IMR-90 (cell line): ENCODE results near the gene TAL1. TPM values are rescaled to one million over a fixed set of nuclear protein-coding genes. Genes with fewer than 3 reads are reported as not detected.
A peak's percentile ranks its signal among the peaks of the same experiment; 100 is the strongest.

ENCODE experiments used
- ATAC-seq: fragments of 200-7000 bp; cut with Tn5 transposase; 2 replicates; pipeline ENCODE4 v1.9.1; 2020; ENCODE audit warnings: low read depth, mild to moderate bottlenecking, moderate library complexity
- BruUV-seq: library from RNA; stranded (reverse); fragments of 400-500 nt; replicated peaks from 2 replicates; lab custom pipeline; 2021; lab: Mats Ljungman, UMichigan
- CTCF ChIA-PET: fragments of 300-600 bp; formaldehyde crosslinking; extraction: SDS; loops from one replicate; lab custom pipeline; 2021; ENCODE audit warnings: antibody characterized with exemption; lab: Yijun Ruan, JAX
- POLR2A ChIA-PET: fragments of 300-600 bp; sonication (Branson Sonifier 250); formaldehyde crosslinking; loops from one replicate; lab custom pipeline; 2022; ENCODE audit warnings: antibody characterized with exemption; ENCODE audit not compliant: unreplicated experiment; lab: Charles Lee
- DNase-seq: peaks from one replicate; pipeline ENCODE4 v3.0.0; 2013
- H2AFZ ChIP-seq: replicated peaks from 2 replicates; pipeline ENCODE3; 2013; ENCODE audit warnings: low read length, mild to moderate bottlenecking; ENCODE audit not compliant: poor library complexity
- H2AK5ac ChIP-seq: 2 replicates; pipeline ENCODE4 v1.6.1; 2013; ENCODE audit warnings: low read depth, low read length, inconsistent platforms
- H2AK9ac ChIP-seq: replicated peaks from 2 replicates; pipeline ENCODE3; 2013; ENCODE audit warnings: mild to moderate bottlenecking, low read depth, low read length, moderate library complexity; ENCODE audit not compliant: poor library complexity
- H2BK120ac ChIP-seq: 2 replicates; pipeline ENCODE4 v1.6.1; 2013; ENCODE audit warnings: low read depth, low read length, inconsistent platforms
- H2BK15ac ChIP-seq: 3 replicates; pipeline ENCODE4 v1.6.1; 2013; ENCODE audit warnings: low read depth, low read length, inconsistent platforms
- H2BK20ac ChIP-seq: 2 replicates; pipeline ENCODE4 v1.6.1; 2013; ENCODE audit warnings: low read depth, mild to moderate bottlenecking, inconsistent platforms, low read length, moderate library complexity
- H2BK5ac ChIP-seq: 2 replicates; pipeline ENCODE4 v1.6.1; 2013; ENCODE audit warnings: mild to moderate bottlenecking, low read depth, low read length, inconsistent platforms; ENCODE audit not compliant: poor library complexity, severe bottlenecking
- H3K14ac ChIP-seq: replicated peaks from 2 replicates; pipeline ENCODE4 v1.6.1; 2013; ENCODE audit warnings: low read depth, low read length, inconsistent platforms
- H3K18ac ChIP-seq: 2 replicates; pipeline ENCODE4 v1.6.1; 2013; ENCODE audit warnings: low read depth, low read length, control low read depth
- H3K23ac ChIP-seq: 2 replicates; pipeline ENCODE4 v1.6.1; 2013; ENCODE audit warnings: low read depth, low read length, inconsistent platforms
- H3K27ac ChIP-seq: 2 replicates; pipeline ENCODE4 v1.5.1; 2013; ENCODE audit warnings: mild to moderate bottlenecking, control low read depth, low read length; ENCODE audit not compliant: insufficient read depth
- H3K27me3 ChIP-seq: 2 replicates; pipeline ENCODE4 v1.6.1; 2013; ENCODE audit warnings: low read length; ENCODE audit not compliant: control insufficient read depth, insufficient read depth
- H3K36me3 ChIP-seq: 2 replicates; pipeline ENCODE4 v1.6.1; 2013; ENCODE audit warnings: low read length, mixed read lengths; ENCODE audit not compliant: control insufficient read depth, insufficient read depth
- H3K4ac ChIP-seq: 2 replicates; pipeline ENCODE4 v1.6.1; 2013; ENCODE audit warnings: low read depth, low read length, inconsistent platforms
- H3K4me1 ChIP-seq: 2 replicates; pipeline ENCODE4 v1.6.1; 2013; ENCODE audit warnings: low read length, mixed read lengths; ENCODE audit not compliant: control insufficient read depth, insufficient read depth
- H3K4me2 ChIP-seq: 2 replicates; pipeline ENCODE4 v1.6.1; 2013; ENCODE audit warnings: low read depth, mild to moderate bottlenecking, control low read depth, low read length, moderate library complexity
- H3K4me3 ChIP-seq: 2 replicates; pipeline ENCODE4 v1.5.1; 2013; ENCODE audit warnings: low read depth, mild to moderate bottlenecking, control low read depth, low read length, moderate library complexity; ENCODE audit not compliant: insufficient read depth
- H3K56ac ChIP-seq: 2 replicates; pipeline ENCODE4 v1.6.1; 2013; ENCODE audit warnings: low read length, inconsistent platforms; ENCODE audit not compliant: insufficient read depth; ENCODE audit errors: extremely low read depth
- H3K79me1 ChIP-seq, 2 experiments: 2 replicates each; pipeline ENCODE4 v1.6.1; 2013; ENCODE audit warnings: low read length in 2 of 2, inconsistent platforms in 1 of 2, low read depth in 1 of 2
- H3K9ac ChIP-seq: 2 replicates; pipeline ENCODE4 v1.6.1; 2013; ENCODE audit warnings: low read depth, low read length, control low read depth
- H3K9me1 ChIP-seq: 2 replicates; pipeline ENCODE4 v1.6.1; 2013; ENCODE audit warnings: low read length, inconsistent platforms; ENCODE audit not compliant: insufficient read depth
- H3K9me3 ChIP-seq: 2 replicates; pipeline ENCODE4 v1.6.1; 2013; ENCODE audit warnings: low read length; ENCODE audit not compliant: control insufficient read depth, insufficient read depth
- H4K20me1 ChIP-seq: 2 replicates; pipeline ENCODE4 v1.6.1; 2013; ENCODE audit warnings: low read length, inconsistent platforms; ENCODE audit not compliant: insufficient read depth
- H4K5ac ChIP-seq: 2 replicates; pipeline ENCODE4 v1.6.1; 2013; ENCODE audit warnings: mild to moderate bottlenecking, low read depth, low read length, control low read depth
- H4K8ac ChIP-seq, 2 experiments: 2 replicates each; pipeline ENCODE4 v1.6.1; 2013; ENCODE audit warnings: low read depth in 2 of 2, low read length in 2 of 2, control low read depth in 1 of 2, inconsistent platforms in 1 of 2
- H4K91ac ChIP-seq: 2 replicates; pipeline ENCODE4 v1.6.1; 2013; ENCODE audit warnings: low read depth, low read length, inconsistent platforms; ENCODE audit not compliant: insufficient read depth
- FOS ChIP-seq: fragments of 150-350 bp; IDR thresholded peaks from 2 replicates; pipeline ENCODE4 v1.6.1; 2016; ENCODE audit warnings: low read depth, low read length
- MAFK ChIP-seq: IDR thresholded peaks from 2 replicates; pipeline ENCODE4 v1.6.1; 2012; ENCODE audit warnings: low read depth, low read length, improper control_type of control experiment
- MAZ ChIP-seq: IDR thresholded peaks from 2 replicates; pipeline ENCODE4 v1.6.1; 2012; ENCODE audit warnings: low read depth, mild to moderate bottlenecking, low read length, improper control_type of control experiment, moderate library complexity, borderline replicate concordance
- MXI1 ChIP-seq: IDR thresholded peaks from 2 replicates; pipeline ENCODE4 v1.6.1; 2012; ENCODE audit warnings: low read depth, mild to moderate bottlenecking, low read length, moderate library complexity, borderline replicate concordance
- NFE2L2 ChIP-seq: fragments of 150-350 bp; IDR thresholded peaks from 2 replicates; pipeline ENCODE4 v1.6.1; 2016; ENCODE audit warnings: low read depth, mild to moderate bottlenecking, low read length
- POLR2A ChIP-seq: IDR thresholded peaks from 2 replicates; pipeline ENCODE4 v1.6.1; 2012; ENCODE audit warnings: mild to moderate bottlenecking, low read depth, low read length
- RAD21 ChIP-seq: IDR thresholded peaks from 2 replicates; pipeline ENCODE4 v1.6.1; 2012; ENCODE audit warnings: low read length, improper control_type of control experiment
- RCOR1 ChIP-seq: IDR thresholded peaks from 2 replicates; pipeline ENCODE4 v1.6.1; 2012; ENCODE audit warnings: mild to moderate bottlenecking, low read length, improper control_type of control experiment; ENCODE audit not compliant: insufficient replicate concordance
- SMC3 ChIP-seq: fragments of 150-350 bp; IDR thresholded peaks from 2 replicates; pipeline ENCODE4 v1.6.1; 2016; ENCODE audit warnings: low read depth, mild to moderate bottlenecking, antibody characterized with exemption, low read length, moderate library complexity
- WGBS, 2 experiments: methylation state at CpG; one replicate each; pipeline versions ENCODE4 v1.1.5 to v1.1.7; 2013; ENCODE audit warnings: missing lambda C conversion rate in 2 of 2; ENCODE audit not compliant: insufficient read length in 1 of 2; ENCODE audit errors: extremely low coverage in 2 of 2; 5-methylcytosine and 5-hydroxymethylcytosine counted together
- dilution Hi-C: fragments of 300-500 bp; cut with HindIII; formaldehyde crosslinking; loops from one replicate; pipeline ENCODE4 v1.14.3; 2018; ENCODE audit warnings: low sequenced_read_pairs; ENCODE audit not compliant: unreplicated experiment
- in situ Hi-C: fragments of 300-500 bp; cut with MboI; formaldehyde crosslinking; loops from 3 replicates; pipeline ENCODE4 v1.14.3; 2019; ENCODE audit warnings: low sequenced_read_pairs, inconsistent platforms, mixed read lengths
- intact Hi-C: fragments of 100-400 bp; cut with micrococcal nuclease; formaldehyde crosslinking; loops from 2 replicates; pipeline ENCODE4 v1.10.0; 2022
- polyA plus RNA-seq, 3 experiments: library from polyadenylated mRNA; depleted of rRNA; stranded (reverse); fragments of >200 nt; gene quantifications; 2 replicates each; pipeline ENCODE4 v1.2.3, GENCODE V29; 2012; ENCODE audit warnings: low replicate concordance in 1 of 3
- total RNA-seq: library from RNA; depleted of rRNA; stranded (reverse); fragments of >200 nt; gene quantifications from 2 replicates; pipeline ENCODE4 v1.2.3, GENCODE V29; 2012
- TF ChIP-seq, protein P1 (sequence below): fragments of 150-350 bp; IDR thresholded peaks from 2 replicates; pipeline ENCODE4 v1.6.1; 2017; ENCODE audit warnings: mild to moderate bottlenecking, antibody characterized with exemption, low read length, low read depth

The TAL1 gene
- total and polyA plus RNA-seq, 2 of the 4 experiments (the other 2 are of a cell fraction), result not detected

DNA sequence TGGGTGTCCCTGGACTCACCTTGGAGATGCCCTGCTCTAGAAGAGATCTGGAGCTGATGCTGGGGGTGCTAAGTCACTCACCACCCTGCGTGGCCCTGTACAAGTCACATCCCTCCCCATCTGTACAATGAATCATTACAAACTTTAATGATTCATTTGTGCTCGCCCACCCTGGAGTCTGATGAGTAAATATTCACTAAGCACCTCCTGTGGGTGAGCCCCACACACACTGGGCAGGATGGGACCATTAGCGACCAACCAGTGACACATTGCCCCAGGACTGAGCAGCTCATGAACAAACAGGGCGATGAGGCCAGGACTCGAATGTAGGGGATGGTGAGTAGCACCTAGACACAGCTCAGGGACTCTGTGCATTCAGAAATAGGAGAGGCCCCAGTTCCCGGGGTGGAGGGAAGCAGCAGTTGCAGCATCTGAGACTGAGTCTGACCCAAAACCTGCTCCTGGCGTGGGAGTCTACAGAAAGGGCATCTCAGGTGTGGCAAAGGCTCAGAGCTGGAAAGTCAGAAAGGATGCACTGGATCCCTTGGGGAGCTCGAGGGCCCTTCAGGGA is 24.1 kb downstream of the TAL1 start:
- CTCF ChIA-PET, result no interaction called here
- Histone ChIP-seq H3K4ac (no peak overlapping the region), H2AK9ac (no peak overlapping the region), H3K9me1 (no peaks in the 10 kb centered on the region), H4K91ac (no peak overlapping the region), H3K4me1 (no peaks in the 10 kb centered on the region), H3K4me3 (no peak overlapping the region), H2BK5ac (no peak overlapping the region), H4K8ac (no peak overlapping the region), H2AFZ (peak overlapping the region; percentile 32), H3K18ac (no peak overlapping the region), H4K5ac (no peak overlapping the region), H3K27me3 (peaks cover 17% of the 10 kb centered on the region), H3K9me3 (no peaks in the 10 kb centered on the region), H2BK20ac (no peak overlapping the region), H4K20me1 (no peaks in the 10 kb centered on the region), H3K27ac (no peak overlapping the region), H2BK120ac (no peak overlapping the region), H3K14ac (no peak overlapping the region), H3K9ac (no peak overlapping the region), H3K36me3 (no peaks in the 10 kb centered on the region), H3K56ac (no peak overlapping the region), H3K79me1 (no peaks in the 10 kb centered on the region), H3K4me2 (no peak overlapping the region), H3K23ac (no peak overlapping the region), H2BK15ac (no peak overlapping the region), H2AK5ac (no peak overlapping the region)
- no peak for DNase-seq
- no TSS peak for BruUV-seq
- TF ChIP-seq POLR2A (no peak), MAFK (no peak), MAZ (no peak), SMC3 (no peak), NFE2L2 (no peak), RCOR1 (no peak), MXI1 (no peak), FOS (no peak), RAD21 (no peak)
- TF ChIP-seq, protein P1, sequence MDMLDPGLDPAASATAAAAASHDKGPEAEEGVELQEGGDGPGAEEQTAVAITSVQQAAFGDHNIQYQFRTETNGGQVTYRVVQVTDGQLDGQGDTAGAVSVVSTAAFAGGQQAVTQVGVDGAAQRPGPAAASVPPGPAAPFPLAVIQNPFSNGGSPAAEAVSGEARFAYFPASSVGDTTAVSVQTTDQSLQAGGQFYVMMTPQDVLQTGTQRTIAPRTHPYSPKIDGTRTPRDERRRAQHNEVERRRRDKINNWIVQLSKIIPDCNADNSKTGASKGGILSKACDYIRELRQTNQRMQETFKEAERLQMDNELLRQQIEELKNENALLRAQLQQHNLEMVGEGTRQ, result no peak
- in situ Hi-C loops (no loop called here), dilution Hi-C loops (no loop called here), intact Hi-C loops (no loop called here)
- ATAC-seq, result no peak
- POLR2A ChIA-PET, result no interaction called here
- WGBS, 2 experiments, result 42% methylated on average over 4 of the region's 8 CpGs; no CpG with 5 or more reads in 1 of the 2 experiments
